ENCODE data around the gene ALK. TPM values are rescaled to one million over a fixed set of nuclear protein-coding genes. Genes with fewer than 3 reads are reported as not detected.

The ALK gene
- total RNA-seq, 1 experiment from 2014 or later, result 4.8 TPM

- in situ Hi-C loops (cut with HindIII; ENCODE audit: low pct_unique_long_range_greater_than_20kb, low sequenced_read_pairs), result no loop called here
- DNase-seq (ENCODE audit: low read depth, low spot score), result no peak
These were observed 2.4 kb downstream of the ALK start for GRCh38 chr2:29918941-29919340.

DNA sequence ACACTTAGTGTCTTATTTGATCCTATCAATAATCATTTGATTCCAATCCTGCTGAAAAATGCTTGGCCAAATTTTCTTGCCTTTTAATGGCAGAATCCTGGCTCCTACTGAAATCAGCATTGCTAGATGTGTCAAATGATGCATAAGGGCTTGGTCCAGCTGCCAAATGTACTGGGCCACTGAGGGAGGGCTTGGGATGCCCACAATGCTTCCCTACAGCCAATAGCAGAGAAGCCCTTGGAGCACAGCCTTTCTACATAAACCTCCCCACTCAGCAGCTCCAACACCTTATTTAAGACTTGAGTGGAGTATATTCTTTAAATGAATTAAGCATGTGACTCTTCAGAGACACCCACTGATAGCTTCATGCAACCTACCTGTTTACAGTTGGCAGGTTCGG lies 3.6 kb downstream of the ALK start:
- in situ Hi-C loops (cut with HindIII; ENCODE audit: low pct_unique_long_range_greater_than_20kb, low sequenced_read_pairs), result no loop called here

GRCh38 chr2:29916571-29916970 lies 4.8 kb downstream of the ALK start:
- no peak for DNase-seq (ENCODE audit: low read depth, low spot score)
- in situ Hi-C loops (cut with HindIII; ENCODE audit: low pct_unique_long_range_greater_than_20kb, low sequenced_read_pairs), result no loop called here

More for the DNA sequence above, 3.6 kb downstream of the ALK start:
- DNase-seq (ENCODE audit: low read depth, low spot score), result no peak

GRCh38 chr2:29910960-29911359 lies 10.4 kb downstream of the ALK start:
- no peak for DNase-seq (ENCODE audit: low read depth, low spot score)
- in situ Hi-C loops (cut with HindIII; ENCODE audit: low pct_unique_long_range_greater_than_20kb, low sequenced_read_pairs), result no loop called here

DNA sequence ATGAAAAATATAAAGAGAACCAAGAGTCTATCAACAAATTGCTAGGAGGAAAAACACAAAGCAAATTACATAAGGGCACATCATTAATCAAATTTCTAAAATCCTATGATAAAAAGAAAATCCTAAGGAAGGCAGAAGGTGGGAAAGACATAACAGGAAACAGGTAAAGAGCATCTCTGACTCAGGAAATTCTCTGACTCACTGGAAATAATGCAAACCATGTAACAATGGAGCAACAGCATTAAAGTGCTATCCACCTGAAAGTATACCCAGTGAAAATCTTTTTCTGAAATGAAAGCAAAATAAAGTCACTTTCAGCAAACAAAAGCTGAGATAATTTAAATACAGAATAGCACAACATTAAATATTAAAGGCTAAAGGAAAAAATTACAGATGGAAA lies 10.9 kb downstream of the ALK start:
- DNase-seq (ENCODE audit: low read depth, low spot score), result no peak
- in situ Hi-C loops (cut with HindIII; ENCODE audit: low pct_unique_long_range_greater_than_20kb, low sequenced_read_pairs), result no loop called here

DNA sequence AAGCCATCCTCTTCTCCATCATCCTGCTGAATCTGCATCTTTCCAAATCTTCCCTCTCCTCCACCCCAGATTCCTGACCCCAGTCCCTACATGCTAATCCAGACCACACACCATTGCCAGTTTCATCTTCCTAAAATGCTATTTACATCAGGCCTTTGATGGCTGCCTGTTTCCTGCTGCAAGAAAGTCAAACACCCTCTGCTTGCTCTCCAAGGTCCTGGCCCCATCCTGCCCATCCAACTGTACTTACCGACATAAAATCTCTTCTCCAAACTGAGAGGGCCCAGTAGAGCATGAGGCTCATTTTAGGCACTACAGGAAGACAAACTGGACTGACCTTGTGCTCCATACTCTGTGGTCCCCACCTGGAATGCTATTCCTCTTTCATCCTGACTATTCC lies 19.0 kb downstream of the ALK start:
- in situ Hi-C loops (cut with HindIII; ENCODE audit: low pct_unique_long_range_greater_than_20kb, low sequenced_read_pairs), result no loop called here
- no peak for DNase-seq (ENCODE audit: low read depth, low spot score)

DNA sequence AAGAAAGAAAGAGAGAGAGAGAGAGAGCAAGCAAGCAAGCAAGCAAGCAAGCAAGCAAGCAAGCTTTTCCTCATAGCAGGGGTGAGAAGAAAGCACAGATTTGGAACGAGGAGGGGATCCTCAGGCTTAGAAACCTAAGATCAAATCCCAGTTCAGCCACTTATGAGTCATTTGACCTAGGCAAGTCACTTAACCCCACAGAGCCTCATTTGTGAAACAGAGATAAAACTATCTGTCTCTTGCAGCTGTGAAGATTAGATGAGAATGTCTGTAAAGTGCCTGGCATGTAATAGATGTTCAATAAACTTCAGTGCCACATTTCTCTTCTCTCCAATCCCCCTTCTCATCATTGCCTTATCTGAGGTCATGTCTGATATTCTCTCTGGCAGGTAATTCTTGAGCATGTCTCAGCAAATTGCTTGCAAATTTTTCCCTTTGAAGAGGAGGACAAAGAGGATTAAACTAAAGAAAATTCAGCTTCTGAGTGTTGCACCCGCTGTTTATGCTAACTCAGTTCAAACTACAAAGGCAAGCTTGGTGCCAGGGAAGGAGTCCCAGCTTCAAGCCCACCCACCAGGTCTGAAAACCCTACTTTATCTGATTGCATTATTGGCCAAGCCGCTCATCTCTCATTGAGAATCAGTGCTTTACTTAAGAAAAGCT lies 20.3 kb downstream of the ALK start:
- in situ Hi-C loops (cut with HindIII; ENCODE audit: low pct_unique_long_range_greater_than_20kb, low sequenced_read_pairs), result no loop called here
- no peak for DNase-seq (ENCODE audit: low read depth, low spot score)

GRCh38 chr2:29898999-29899398 lies 22.4 kb downstream of the ALK start:
- in situ Hi-C loops (cut with HindIII; ENCODE audit: low pct_unique_long_range_greater_than_20kb, low sequenced_read_pairs), result no loop called here
- DNase-seq (ENCODE audit: low read depth, low spot score), result no peak

DNA sequence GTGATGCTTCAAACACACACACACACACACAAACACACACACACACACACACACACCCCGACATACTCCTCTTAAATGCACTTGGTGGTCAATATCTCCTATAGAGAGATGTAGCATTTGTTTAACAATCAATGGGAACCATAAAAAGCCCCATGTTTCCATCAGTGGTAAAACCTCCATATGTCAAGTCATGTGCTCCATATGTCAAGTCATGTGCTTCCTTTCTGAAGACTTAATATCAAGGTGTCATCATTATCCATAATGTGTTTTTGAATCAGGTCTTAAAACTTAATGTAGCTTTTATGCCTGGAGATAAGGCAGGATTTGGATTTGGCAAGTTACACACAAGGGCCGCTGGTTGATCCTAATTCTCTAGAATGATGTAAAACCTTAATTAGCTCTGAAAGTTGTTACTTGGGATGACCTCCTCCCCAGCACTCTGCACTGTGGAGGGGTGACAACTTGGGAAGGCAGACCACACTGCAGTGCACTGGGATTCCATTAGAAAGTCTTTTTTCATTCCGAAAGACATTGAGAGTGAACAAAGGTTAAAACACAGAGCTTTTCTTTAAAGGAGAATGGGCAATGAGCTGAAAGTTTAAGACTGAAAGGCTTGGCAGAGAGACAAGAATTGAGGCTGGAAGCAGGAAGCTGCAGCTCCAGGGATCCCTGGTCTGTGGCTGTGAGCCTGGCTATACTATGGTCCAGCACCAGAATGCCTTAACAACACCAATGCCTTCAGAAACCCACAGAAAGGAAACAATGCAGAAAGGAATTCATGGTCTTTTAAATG lies 26.4 kb downstream of the ALK start:
- in situ Hi-C loops (cut with HindIII; ENCODE audit: low pct_unique_long_range_greater_than_20kb, low sequenced_read_pairs), result no loop called here

DNA sequence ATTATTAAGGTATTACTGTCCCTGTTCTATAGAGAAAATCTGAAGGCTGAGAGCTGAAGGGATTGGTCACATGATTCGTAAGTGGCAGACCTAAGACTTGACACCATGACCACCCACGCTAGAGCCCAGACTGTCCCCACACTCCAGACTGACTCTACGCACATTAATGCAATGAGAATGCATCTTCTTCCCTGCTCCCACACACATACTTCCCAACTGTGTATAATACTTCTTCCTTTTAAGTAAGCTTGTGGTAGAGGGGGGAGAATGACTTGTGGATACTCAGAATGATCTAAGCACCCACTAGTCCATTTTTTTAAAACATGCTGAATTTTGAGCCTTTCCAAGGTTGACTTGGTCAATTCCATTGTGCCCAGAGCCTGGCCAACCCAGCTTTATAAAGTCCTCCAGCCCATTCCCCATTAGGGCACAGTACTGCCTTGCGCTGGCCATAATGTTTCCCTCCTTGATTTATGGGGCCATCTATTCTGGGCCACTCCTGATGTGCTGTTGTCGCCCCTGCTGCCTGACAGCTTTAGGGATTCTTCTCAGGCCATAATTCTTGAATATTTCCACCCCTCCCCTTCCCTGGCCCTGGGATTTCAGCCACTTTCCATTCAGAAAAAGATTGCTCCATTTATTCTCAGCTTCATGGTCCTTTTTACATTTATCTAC lies 28.7 kb downstream of the ALK start:
- no peak for DNase-seq (ENCODE audit: low read depth, low spot score)
- in situ Hi-C loops (cut with HindIII; ENCODE audit: low pct_unique_long_range_greater_than_20kb, low sequenced_read_pairs), result no loop called here

More for the DNA sequence above, 26.4 kb downstream of the ALK start:
- DNase-seq (ENCODE audit: low read depth, low spot score), result peak; percentile 11

DNA sequence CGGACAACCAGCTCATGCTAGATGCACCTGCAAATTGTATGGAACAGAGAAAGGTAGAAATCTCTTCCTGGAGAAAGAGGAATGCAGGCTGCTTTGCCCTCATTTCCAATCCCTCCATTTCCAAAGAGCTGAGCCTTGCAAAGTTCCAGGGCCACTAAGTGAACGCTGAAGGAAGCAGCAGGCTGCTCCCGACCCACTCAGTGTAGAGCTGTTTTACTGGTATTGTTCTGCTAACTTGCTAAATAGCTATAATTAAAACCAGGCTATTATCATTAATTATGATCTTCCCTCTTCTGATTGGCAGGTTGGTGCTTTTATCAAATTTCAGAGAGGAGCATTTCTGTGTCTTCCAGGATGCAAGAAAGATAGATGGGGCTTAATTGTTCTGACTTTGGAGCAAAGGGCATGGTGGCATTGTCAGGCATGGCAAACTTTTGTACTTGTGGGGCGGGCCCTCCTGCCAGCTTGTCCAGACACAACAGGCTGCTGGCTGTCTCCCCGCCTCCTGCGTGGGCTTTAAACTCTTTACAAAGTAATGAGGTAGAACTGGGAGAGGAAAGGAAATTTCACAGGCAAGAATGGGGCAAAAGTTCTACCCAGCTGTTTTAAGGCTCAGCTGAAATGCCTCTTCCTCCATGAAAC lies 40.2 kb downstream of the ALK start:
- in situ Hi-C loops (cut with HindIII; ENCODE audit: low pct_unique_long_range_greater_than_20kb, low sequenced_read_pairs), result no loop called here
- DNase-seq (ENCODE audit: low read depth, low spot score), result no peak

DNA sequence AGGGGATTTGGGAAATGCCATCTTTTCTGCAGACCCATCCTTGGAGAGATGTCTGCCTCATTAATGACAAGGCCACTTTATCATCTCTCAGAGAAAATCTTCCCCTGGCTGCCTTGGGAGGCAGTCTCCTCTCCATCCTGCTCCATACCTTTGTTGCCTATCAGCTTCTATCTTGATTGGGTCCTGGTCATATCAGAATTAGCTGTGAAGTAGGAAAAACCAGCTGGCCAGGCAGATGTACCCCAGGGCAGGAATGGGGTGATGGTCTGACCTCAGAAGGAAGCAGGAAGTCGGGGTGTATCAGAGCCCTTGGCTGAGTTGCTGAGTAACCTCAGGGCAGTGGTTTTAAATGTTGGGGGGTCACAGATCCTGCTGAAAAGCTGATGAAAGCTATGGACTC lies 41.3 kb downstream of the ALK start:
- DNase-seq (ENCODE audit: low read depth, low spot score), result no peak
- in situ Hi-C loops (cut with HindIII; ENCODE audit: low pct_unique_long_range_greater_than_20kb, low sequenced_read_pairs), result no loop called here

GRCh38 chr2:29879456-29879855 lies 41.9 kb downstream of the ALK start:
- peak; percentile 78 for DNase-seq (ENCODE audit: low read depth, low spot score)
- in situ Hi-C loops (cut with HindIII; ENCODE audit: low pct_unique_long_range_greater_than_20kb, low sequenced_read_pairs), result no loop called here

DNA sequence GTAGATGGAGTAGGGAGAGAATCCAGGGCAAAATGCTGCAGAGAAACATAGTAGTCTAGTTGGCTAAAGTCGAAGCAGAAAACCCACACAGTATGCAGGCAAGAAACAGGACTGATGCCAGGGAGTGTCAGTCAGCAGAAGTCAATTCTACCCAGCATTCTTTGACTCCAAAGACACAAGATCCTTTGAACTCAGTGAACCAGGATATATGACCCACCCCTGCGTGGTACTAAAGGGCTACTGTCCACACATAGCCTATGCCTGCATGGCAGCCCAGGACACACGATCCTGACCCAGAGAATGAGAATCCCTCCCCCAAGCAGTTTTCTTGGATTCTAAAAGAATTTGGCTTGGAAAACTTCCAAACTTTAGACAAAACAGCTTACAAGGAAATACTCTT lies 42.5 kb downstream of the ALK start:
- in situ Hi-C loops (cut with HindIII; ENCODE audit: low pct_unique_long_range_greater_than_20kb, low sequenced_read_pairs), result no loop called here
- DNase-seq (ENCODE audit: low read depth, low spot score), result peak; percentile 92

GRCh38 chr2:29876374-29876773 lies 45.0 kb downstream of the ALK start:
- in situ Hi-C loops (cut with HindIII; ENCODE audit: low pct_unique_long_range_greater_than_20kb, low sequenced_read_pairs), result no loop called here
- no peak for DNase-seq (ENCODE audit: low read depth, low spot score)

- DNase-seq (ENCODE audit: low read depth, low spot score), result no peak
- in situ Hi-C loops (cut with HindIII; ENCODE audit: low pct_unique_long_range_greater_than_20kb, low sequenced_read_pairs), result no loop called here
These were observed 46.6 kb downstream of the ALK start for GRCh38 chr2:29874745-29875144.

- DNase-seq (ENCODE audit: low read depth, low spot score), result no peak
- in situ Hi-C loops (cut with HindIII; ENCODE audit: low pct_unique_long_range_greater_than_20kb, low sequenced_read_pairs), result no loop called here
These were observed 48.5 kb downstream of the ALK start for GRCh38 chr2:29872870-29873269.

- in situ Hi-C loops (cut with HindIII; ENCODE audit: low pct_unique_long_range_greater_than_20kb, low sequenced_read_pairs), result no loop called here
- DNase-seq (ENCODE audit: low read depth, low spot score), result no peak
These were observed 49.8 kb downstream of the ALK start for GRCh38 chr2:29871541-29871940.
